HEK293T (cell line): Measurements from ENCODE around the gene SHISA7.

Experiments
- CTCF ChIA-PET: fragments of 350-600 bp; formaldehyde crosslinking; extraction: SDS; loops from one replicate; lab custom pipeline; 2021; ENCODE audit warnings: antibody characterized with exemption, inconsistent platforms; lab: Yijun Ruan, JAX
- POLR2A ChIA-PET: fragments of 350-600 bp; formaldehyde crosslinking; extraction: SDS; loops from one replicate; lab custom pipeline; 2020; ENCODE audit warnings: antibody characterized with exemption, inconsistent platforms; lab: Yijun Ruan, JAX
- DNase-seq: peaks from one replicate; pipeline ENCODE4 v3.0.0; 2012; ENCODE audit warnings: mixed read lengths; ENCODE audit errors: extremely low spot score
- ARNT ChIP-seq: fragments of 450-650 bp; IDR thresholded peaks from 2 replicates; pipeline ENCODE4 v1.6.1; 2017; ENCODE audit warnings: mild to moderate bottlenecking
- BHLHE40 ChIP-seq: fragments of 450-650 bp; IDR thresholded peaks from 2 replicates; pipeline ENCODE4 v1.6.1; 2016; ENCODE audit warnings: mild to moderate bottlenecking, moderate library complexity, borderline replicate concordance
- CTBP1 ChIP-seq: fragments of 450-650 bp; IDR thresholded peaks from 2 replicates; pipeline ENCODE4 v1.6.1; 2016; ENCODE audit warnings: borderline replicate concordance
- ELF4 ChIP-seq: fragments of 450-650 bp; IDR thresholded peaks from 2 replicates; pipeline ENCODE4 v1.6.1; 2017; ENCODE audit warnings: antibody characterized with exemption
- FOXA1 ChIP-seq: fragments of 450-650 bp; IDR thresholded peaks from 2 replicates; pipeline ENCODE4 v1.6.1; 2016; ENCODE audit warnings: mild to moderate bottlenecking
- FOXK2 ChIP-seq: fragments of 450-650 bp; IDR thresholded peaks from 2 replicates; pipeline ENCODE4 v1.6.1; 2016; ENCODE audit warnings: mild to moderate bottlenecking
- FOXM1 ChIP-seq: fragments of 450-650 bp; IDR thresholded peaks from 2 replicates; pipeline ENCODE4 v1.6.1; 2017; ENCODE audit warnings: mild to moderate bottlenecking, borderline replicate concordance
- HDGF ChIP-seq: fragments of 450-650 bp; IDR thresholded peaks from 2 replicates; pipeline ENCODE4 v1.6.1; 2017; ENCODE audit warnings: antibody characterized with exemption, borderline replicate concordance
- L3MBTL2 ChIP-seq: fragments of 450-650 bp; conservative IDR thresholded peaks from 2 replicates; pipeline ENCODE4 v1.6.1; 2016; ENCODE audit warnings: mild to moderate bottlenecking
- LEF1 ChIP-seq: fragments of 450-650 bp; IDR thresholded peaks from 2 replicates; pipeline ENCODE4 v1.6.1; 2017; ENCODE audit warnings: mild to moderate bottlenecking, borderline replicate concordance
- NFRKB ChIP-seq: fragments of 450-650 bp; IDR thresholded peaks from 2 replicates; pipeline ENCODE4 v1.6.1; 2016; ENCODE audit warnings: mild to moderate bottlenecking, moderate library complexity
- SP1 ChIP-seq: fragments of 450-650 bp; IDR thresholded peaks from 2 replicates; pipeline ENCODE4 v1.6.1; 2017
- SUZ12 ChIP-seq: fragments of 450-650 bp; IDR thresholded peaks from 2 replicates; pipeline ENCODE4 v1.6.1; 2016; ENCODE audit warnings: mild to moderate bottlenecking
- TARDBP ChIP-seq: fragments of 450-650 bp; IDR thresholded peaks from 2 replicates; pipeline ENCODE4 v1.6.1; 2016
- ZNF384 ChIP-seq: fragments of 450-650 bp; IDR thresholded peaks from 2 replicates; pipeline ENCODE4 v1.6.1; 2016
- TF ChIP-seq, protein P1 (sequence below): fragments of 450-650 bp; IDR thresholded peaks from 2 replicates; pipeline ENCODE4 v1.6.1; 2016

Gene SHISA7

DNA sequence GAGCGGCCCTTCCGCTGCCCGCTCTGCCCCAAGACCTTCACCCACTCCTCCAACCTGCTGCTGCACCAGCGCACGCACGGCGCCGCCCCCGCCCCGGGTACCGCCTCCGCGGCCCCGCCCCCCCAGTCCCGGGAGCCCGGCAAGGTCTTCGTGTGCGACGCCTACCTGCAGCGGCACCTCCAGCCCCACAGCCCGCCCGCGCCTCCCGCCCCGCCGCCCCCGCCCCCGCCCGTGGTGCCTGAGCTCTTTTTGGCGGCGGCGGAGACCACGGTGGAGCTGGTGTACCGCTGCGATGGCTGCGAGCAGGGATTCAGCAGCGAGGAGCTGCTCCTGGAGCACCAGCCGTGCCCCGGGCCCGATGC, 38.7 kb upstream of the SHISA7 start:
- no peak for TF ChIP-seq HDGF
- TF ChIP-seq BHLHE40, result no peak
- no peak for TF ChIP-seq ZNF384
- TF ChIP-seq, protein P1, sequence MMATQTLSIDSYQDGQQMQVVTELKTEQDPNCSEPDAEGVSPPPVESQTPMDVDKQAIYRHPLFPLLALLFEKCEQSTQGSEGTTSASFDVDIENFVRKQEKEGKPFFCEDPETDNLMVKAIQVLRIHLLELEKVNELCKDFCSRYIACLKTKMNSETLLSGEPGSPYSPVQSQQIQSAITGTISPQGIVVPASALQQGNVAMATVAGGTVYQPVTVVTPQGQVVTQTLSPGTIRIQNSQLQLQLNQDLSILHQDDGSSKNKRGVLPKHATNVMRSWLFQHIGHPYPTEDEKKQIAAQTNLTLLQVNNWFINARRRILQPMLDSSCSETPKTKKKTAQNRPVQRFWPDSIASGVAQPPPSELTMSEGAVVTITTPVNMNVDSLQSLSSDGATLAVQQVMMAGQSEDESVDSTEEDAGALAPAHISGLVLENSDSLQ, result no peak
- TF ChIP-seq SUZ12, result no peak
- TF ChIP-seq SP1, result no peak
- no peak for TF ChIP-seq ELF4
- no peak for TF ChIP-seq L3MBTL2
- TF ChIP-seq FOXA1, result no peak
- TF ChIP-seq ARNT, result no peak
- TF ChIP-seq TARDBP, result no peak
- CTCF ChIA-PET, result no interaction called here
- POLR2A ChIA-PET, result no interaction called here
- DNase-seq, result no peak

DNA sequence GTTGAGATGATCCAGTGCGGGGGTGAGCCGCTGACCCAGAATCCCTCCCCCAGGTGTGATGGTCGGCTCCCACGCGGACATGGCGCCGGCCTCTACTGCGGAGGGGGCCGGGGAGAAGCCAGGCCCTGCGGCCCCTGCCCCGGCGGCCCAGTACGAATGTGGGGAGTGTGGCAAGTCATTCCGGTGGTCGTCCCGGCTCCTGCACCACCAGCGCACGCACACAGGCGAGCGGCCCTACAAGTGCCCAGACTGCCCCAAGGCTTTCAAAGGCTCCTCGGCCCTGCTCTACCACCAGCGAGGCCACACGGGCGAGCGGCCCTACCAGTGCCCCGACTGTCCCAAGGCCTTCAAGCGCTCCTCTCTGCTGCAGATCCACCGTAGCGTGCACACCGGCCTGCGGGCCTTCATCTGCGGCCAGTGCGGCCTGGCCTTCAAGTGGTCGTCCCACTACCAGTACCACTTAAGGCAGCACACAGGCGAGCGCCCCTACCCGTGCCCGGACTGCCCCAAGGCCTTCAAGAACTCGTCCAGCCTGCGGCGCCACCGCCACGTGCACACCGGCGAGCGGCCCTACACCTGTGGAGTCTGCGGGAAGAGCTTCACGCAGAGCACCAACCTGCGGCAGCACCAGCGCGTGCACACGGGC, 38.2 kb upstream of the SHISA7 start:
- POLR2A ChIA-PET, result no interaction called here
- CTCF ChIA-PET, result no interaction called here
- no peak for DNase-seq
- no peak for TF ChIP-seq L3MBTL2
- TF ChIP-seq NFRKB, result no peak
- TF ChIP-seq BHLHE40, result no peak
- TF ChIP-seq ARNT, result no peak
- no peak for TF ChIP-seq FOXA1
- TF ChIP-seq SP1, result no peak
- TF ChIP-seq SUZ12, result no peak
- TF ChIP-seq ELF4, result no peak
- TF ChIP-seq HDGF, result no peak
- TF ChIP-seq CTBP1, result no peak
- TF ChIP-seq LEF1, result no peak
- no peak for TF ChIP-seq FOXK2
- TF ChIP-seq TARDBP, result no peak
- TF ChIP-seq, protein P1, result no peak
- no peak for TF ChIP-seq FOXM1
- TF ChIP-seq ZNF384, result no peak

DNA sequence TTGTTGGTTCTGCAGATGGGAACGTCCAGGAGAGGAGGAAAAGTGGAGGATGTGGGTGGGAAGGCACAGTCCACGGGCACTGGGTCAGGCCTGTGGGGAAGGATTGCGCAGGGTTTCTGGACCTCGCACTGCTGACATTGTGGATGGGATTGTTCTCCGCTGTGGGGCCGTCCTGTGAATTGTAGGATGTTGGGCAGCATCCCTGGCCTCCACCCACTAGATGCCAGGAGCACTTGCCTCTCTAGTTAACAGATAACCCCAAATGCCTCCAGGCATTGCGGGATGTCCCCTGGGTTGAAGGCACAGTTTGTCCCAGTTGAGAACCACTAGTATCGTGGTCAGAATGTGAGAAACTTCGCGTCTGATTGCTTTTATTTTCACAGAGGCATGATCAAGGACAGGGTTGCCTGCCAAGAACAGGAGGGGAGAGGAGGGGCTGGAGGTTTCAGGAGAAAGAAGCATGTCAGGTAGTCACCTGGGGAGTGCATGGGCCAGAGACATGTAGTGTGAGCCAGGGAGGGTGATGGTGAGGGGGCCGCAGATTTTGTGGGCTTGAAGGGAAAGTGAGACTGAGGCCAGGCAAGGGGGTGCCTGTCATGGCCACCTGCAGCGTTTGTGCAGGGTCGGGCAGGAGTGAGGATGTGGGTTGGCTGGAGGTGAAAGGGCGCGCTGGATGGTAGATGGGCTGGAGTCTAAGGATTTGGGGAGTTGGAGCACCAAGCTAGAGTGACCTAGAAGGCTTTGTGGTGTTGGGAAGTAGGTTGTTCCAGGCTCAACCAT, 36.5 kb upstream of the SHISA7 start:
- POLR2A ChIA-PET, result no interaction called here
- TF ChIP-seq FOXK2 (no peak), FOXA1 (no peak), SP1 (no peak)
- TF ChIP-seq, protein P1, result no peak
- CTCF ChIA-PET, result interaction anchor here (1.3 kb wide), 1 partner anchor 12 kb away, joined by 5 read pairs; no protein-coding TSS in a partner anchor
- no peak for DNase-seq

DNA sequence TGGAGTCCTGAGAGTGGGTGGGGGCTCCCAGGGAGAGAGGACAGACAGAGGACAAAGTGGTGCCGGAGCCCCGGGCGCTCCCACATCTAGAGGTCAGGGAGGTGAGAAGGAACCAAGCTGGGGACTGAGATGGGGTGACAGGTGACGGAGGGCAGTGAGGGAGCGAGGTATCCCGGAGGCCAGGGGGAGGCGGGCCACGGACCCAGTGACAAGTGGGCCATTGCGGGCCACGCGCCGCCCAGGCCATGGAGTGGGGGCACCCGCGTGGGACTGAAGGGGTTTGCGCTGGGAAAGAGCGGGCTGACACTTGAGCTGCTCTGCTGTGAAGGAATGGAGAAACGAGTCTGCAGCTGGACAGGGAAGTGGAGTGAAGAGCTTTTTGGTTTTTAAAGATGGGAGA, 35.9 kb upstream of the SHISA7 start:
- ChIA-PET POLR2A (no interaction called here), CTCF (interaction anchor here (1.3 kb wide), 1 partner anchor 12 kb away, joined by 5 read pairs; no protein-coding TSS in a partner anchor)
- no peak for DNase-seq
- TF ChIP-seq ZNF384 (no peak), FOXM1 (no peak), L3MBTL2 (no peak), TARDBP (no peak), FOXK2 (no peak), HDGF (no peak), FOXA1 (no peak), LEF1 (no peak), ARNT (no peak), CTBP1 (no peak), SUZ12 (no peak), NFRKB (no peak), ELF4 (no peak), SP1 (no peak), BHLHE40 (no peak)
- TF ChIP-seq, protein P1, result no peak

DNA sequence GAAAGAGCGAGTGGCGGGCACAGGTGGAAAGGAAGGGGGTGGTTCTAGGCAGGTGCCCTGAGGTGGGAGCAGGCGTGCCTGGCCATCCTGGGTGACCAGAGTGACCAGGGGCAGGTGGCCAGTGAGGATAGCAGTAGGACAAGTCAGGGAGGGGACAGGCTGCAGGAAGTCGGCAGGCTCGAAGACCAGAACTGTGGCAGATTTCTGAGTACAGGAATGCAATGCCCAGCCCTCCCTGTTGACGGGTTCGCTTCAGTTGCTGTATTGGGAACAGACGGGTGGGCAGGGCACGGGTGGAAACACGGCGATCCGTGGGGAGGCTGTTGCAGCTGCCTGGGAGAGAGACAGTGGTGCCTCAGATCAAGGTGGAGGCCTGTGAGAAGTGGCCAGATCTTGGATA, 35.3 kb upstream of the SHISA7 start:
- ChIA-PET POLR2A (no interaction called here), CTCF (interaction anchor here (1.3 to 2.8 kb wide), 2 partner anchors 11 kb away, joined by 5 to 23 read pairs; no protein-coding TSS in a partner anchor)
- TF ChIP-seq, protein P1, result no peak
- TF ChIP-seq BHLHE40 (no peak), LEF1 (no peak), HDGF (no peak), L3MBTL2 (no peak), NFRKB (no peak)

More for the DNA sequence above, 35.3 kb upstream of the SHISA7 start:
- DNase-seq, result no peak
